SK-N-SH (cell line): Measurements from ENCODE around the gene TMEM115. TPM values are rescaled to one million over a fixed set of nuclear protein-coding genes. Genes with fewer than 3 reads are reported as not detected.

Source experiments
- CTCF ChIA-PET: fragments of 300-600, 350-600 bp; formaldehyde crosslinking; extraction: SDS; loops from one replicate; lab custom pipeline; 2021; lab: Yijun Ruan, JAX
- POLR2A ChIA-PET: fragments of 350-600 bp; sonication (Branson Sonifier 250); formaldehyde crosslinking; extraction: SDS; loops from one replicate; lab custom pipeline; 2020; ENCODE audit warnings: antibody characterized with exemption, inconsistent platforms; lab: Yijun Ruan, JAX
- DNase-seq: peaks from one replicate; pipeline ENCODE4 v3.0.0; 2012
- H2AFZ ChIP-seq: fragments of 200-600 bp; sonication (generic); 2 replicates; pipeline ENCODE4 v1.8.1; 2016; ENCODE audit warnings: antibody characterized with exemption, mild to moderate bottlenecking, low read depth
- H3F3A ChIP-seq: fragments of 200-600 bp; sonication (generic); replicated peaks from 2 replicates; pipeline ENCODE3; 2016; ENCODE audit warnings: antibody characterized with exemption, mild to moderate bottlenecking; ENCODE audit not compliant: insufficient read depth
- H3K27ac ChIP-seq, 2 experiments: fragments of 200-500 bp in 1 of 2; fragments of 200-600 bp in 1 of 2; sonication (Bioruptor generic) in 1 of 2; sonication (generic), shearing (Covaris generic) in 1 of 2; 2 replicates each; pipeline versions ENCODE4 v1.5.1 to v1.6.1; 2014 to 2016; ENCODE audit warnings: low read depth in 2 of 2, inconsistent platforms in 1 of 2, low read length in 1 of 2, mild to moderate bottlenecking in 1 of 2, mixed read lengths in 1 of 2
- H3K27me3 ChIP-seq: fragments of 200-600 bp; sonication (generic), shearing (Covaris generic); 2 replicates; pipeline ENCODE4 v1.6.1; 2016; ENCODE audit warnings: mixed run types; ENCODE audit not compliant: insufficient read depth
- H3K36me3 ChIP-seq, 2 experiments: fragments of 200-500 bp in 1 of 2; fragments of 200-600 bp in 1 of 2; sonication (Bioruptor generic) in 1 of 2; sonication (generic) in 1 of 2; replicated peaks in 1 of 2; 2 replicates each; pipeline versions ENCODE3 to v1.5.1; 2014 to 2016; ENCODE audit warnings: low read length in 1 of 2, mild to moderate bottlenecking in 1 of 2; ENCODE audit not compliant: insufficient read depth in 2 of 2, control insufficient read depth in 1 of 2
- H3K4me1 ChIP-seq, 2 experiments: fragments of 200-500 bp in 1 of 2; fragments of 200-600 bp in 1 of 2; sonication (Bioruptor generic) in 1 of 2; sonication (generic), shearing (Covaris generic) in 1 of 2; 2 replicates each; pipeline versions ENCODE4 v1.5.1 to v1.6.1; 2014 to 2016; ENCODE audit warnings: low read depth in 1 of 2, low read length in 1 of 2, mixed run types in 1 of 2; ENCODE audit not compliant: insufficient read depth in 2 of 2, control insufficient read depth in 1 of 2
- H3K4me2 ChIP-seq: fragments of 200-600 bp; sonication (generic), shearing (Covaris generic); 2 replicates; pipeline ENCODE4 v1.6.1; 2017; ENCODE audit warnings: mixed run types
- H3K4me3 ChIP-seq, 2 experiments: fragments of 200-500 bp in 1 of 2; fragments of 200-600 bp in 1 of 2; sonication (Bioruptor generic) in 1 of 2; sonication (generic), shearing (Covaris generic) in 1 of 2; 2 replicates each; pipeline versions ENCODE4 v1.5.1 to v1.8.1; 2014 to 2016; ENCODE audit warnings: low read depth in 2 of 2, inconsistent platforms in 1 of 2, low read length in 1 of 2, mild to moderate bottlenecking in 1 of 2, mixed read lengths in 1 of 2, moderate library complexity in 1 of 2
- H3K79me2 ChIP-seq: fragments of 200-600 bp; sonication (generic); 2 replicates; pipeline ENCODE4 v1.8.1; 2017; ENCODE audit warnings: mild to moderate bottlenecking; ENCODE audit not compliant: insufficient read depth
- H3K9ac ChIP-seq: fragments of 200-600 bp; sonication (generic); 2 replicates; pipeline ENCODE4 v1.6.1; 2017; ENCODE audit warnings: mixed run types
- H3K9me2 ChIP-seq: fragments of 200-600 bp; sonication (generic); 2 replicates; pipeline ENCODE4 v1.6.1; 2017; ENCODE audit warnings: mixed run types
- H3K9me3 ChIP-seq: fragments of 200-600 bp; sonication (generic); 2 replicates; pipeline ENCODE4 v1.6.1; 2017; ENCODE audit warnings: mixed run types, mild to moderate bottlenecking, moderate library complexity
- H4K20me1 ChIP-seq: fragments of 200-600 bp; sonication (generic); 2 replicates; pipeline ENCODE4 v1.6.1; 2017; ENCODE audit warnings: mild to moderate bottlenecking, mixed run types; ENCODE audit not compliant: insufficient read depth
- CTCF ChIP-seq: fragments of 200-600 bp; sonication (generic); IDR thresholded peaks from 2 replicates; pipeline ENCODE4 v1.6.1; 2017; ENCODE audit warnings: antibody characterized with exemption, mild to moderate bottlenecking, moderate library complexity
- ELF1 ChIP-seq: IDR thresholded peaks from 2 replicates; pipeline ENCODE4 v1.4.0; 2012
- FOSL2 ChIP-seq: IDR thresholded peaks from 2 replicates; pipeline ENCODE4 v1.4.0; 2012; ENCODE audit warnings: low read depth, mild to moderate bottlenecking, moderate library complexity, borderline replicate concordance
- FOXJ3 ChIP-seq: sonication (generic); formaldehyde crosslinking; IDR thresholded peaks from 2 replicates; pipeline ENCODE4 v1.5.1; 2020; ENCODE audit warnings: mild to moderate bottlenecking, missing genetic modification reagents
- FOXM1 ChIP-seq: IDR thresholded peaks from 2 replicates; pipeline ENCODE4 v1.4.0; 2012; ENCODE audit warnings: low read depth, mild to moderate bottlenecking
- JUND ChIP-seq: IDR thresholded peaks from 2 replicates; pipeline ENCODE4 v1.4.0; 2012
- MAX ChIP-seq: IDR thresholded peaks from 2 replicates; pipeline ENCODE4 v1.4.0; 2012; ENCODE audit warnings: low read depth
- MEF2A ChIP-seq: IDR thresholded peaks from 2 replicates; pipeline ENCODE4 v1.4.0; 2012; ENCODE audit warnings: low read depth, borderline replicate concordance
- NRF1 ChIP-seq: IDR thresholded peaks from 2 replicates; pipeline ENCODE4 v1.6.1; 2012; ENCODE audit warnings: low read depth, mild to moderate bottlenecking, low read length
- PBX3 ChIP-seq: IDR thresholded peaks from 2 replicates; pipeline ENCODE4; 2012
- TCF12 ChIP-seq: IDR thresholded peaks from 2 replicates; pipeline ENCODE4 v1.4.0; 2012
- TEAD4 ChIP-seq: IDR thresholded peaks from 2 replicates; pipeline ENCODE4 v1.4.0; 2012; ENCODE audit warnings: mild to moderate bottlenecking, borderline replicate concordance; ENCODE audit not compliant: insufficient read depth
- ZBTB33 ChIP-seq: IDR thresholded peaks from 2 replicates; pipeline ENCODE4 v1.4.0; 2012; ENCODE audit warnings: low read depth, borderline replicate concordance
- WGBS: methylation state at CpG from one replicate; pipeline ENCODE4 v1.1.6; 2017; ENCODE audit warnings: low lambda C conversion rate; 5-methylcytosine and 5-hydroxymethylcytosine counted together
- polyA plus RNA-seq, 3 experiments: library from polyadenylated mRNA; depleted of rRNA; stranded (reverse); fragments of >200 nt; gene quantifications; 2 replicates each; pipeline ENCODE4 v1.2.3, GENCODE V29; 2012
- TF ChIP-seq, protein P1 (sequence below): fragments of 150-350 bp; IDR thresholded peaks from 2 replicates; pipeline ENCODE4 v1.6.1; 2017; ENCODE audit warnings: antibody characterized with exemption, low read length, low read depth, borderline replicate concordance

Gene TMEM115
- polyA plus RNA-seq, 1 of the 3 experiments (the other 2 are of a cell fraction): 47.8 TPM

DNA sequence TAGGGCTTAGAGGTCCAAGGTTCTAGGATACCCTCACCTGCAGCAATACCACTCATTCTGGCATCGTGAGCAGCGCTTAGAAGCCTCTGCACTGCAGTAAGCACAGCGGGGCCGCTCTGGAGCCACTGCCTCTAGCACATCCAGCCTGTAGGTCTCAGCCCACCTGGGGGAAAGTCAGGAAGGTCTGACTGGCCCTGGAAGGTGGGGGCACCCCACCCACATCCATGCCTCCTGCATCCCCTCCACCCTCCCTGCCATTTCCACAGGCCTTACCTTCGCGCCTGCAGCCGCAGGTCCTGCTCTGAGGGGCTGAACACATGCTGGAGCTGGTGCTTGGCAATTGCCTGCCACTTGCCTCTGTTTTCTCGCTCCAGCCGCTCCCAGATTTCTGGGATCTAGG lies 17.8 kb downstream of the TMEM115 start:
- H3K4me2 ChIP-seq: no peak overlapping the region
- POLR2A ChIA-PET: no interaction called here

GRCh38 chr3:50340448-50341329 lies 18.6 kb downstream of the TMEM115 start, which contains the start of gene RASSF1:
Gene RASSF1 (minus strand): TSS chr3:50340836. CDS start chr3:50340805, 31 bp downstream.
- TF ChIP-seq CTCF (no peak), TCF12 (no peak), TEAD4 (no peak), FOXJ3 (CRISPR knock-in tag) (no peak), PBX3 (no peak), MAX (no peak), FOXM1 (no peak)
- TF ChIP-seq, protein P1, sequence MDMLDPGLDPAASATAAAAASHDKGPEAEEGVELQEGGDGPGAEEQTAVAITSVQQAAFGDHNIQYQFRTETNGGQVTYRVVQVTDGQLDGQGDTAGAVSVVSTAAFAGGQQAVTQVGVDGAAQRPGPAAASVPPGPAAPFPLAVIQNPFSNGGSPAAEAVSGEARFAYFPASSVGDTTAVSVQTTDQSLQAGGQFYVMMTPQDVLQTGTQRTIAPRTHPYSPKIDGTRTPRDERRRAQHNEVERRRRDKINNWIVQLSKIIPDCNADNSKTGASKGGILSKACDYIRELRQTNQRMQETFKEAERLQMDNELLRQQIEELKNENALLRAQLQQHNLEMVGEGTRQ: no peak
- WGBS: 96% methylated on average over 59 of the region's 85 CpGs
- Histone ChIP-seq H3F3A (no peaks in the 10 kb centered on the region), H3K27me3 (no peaks in the 10 kb centered on the region), H2AFZ (no peak within 1 kb of the TSS), H4K20me1 (no peaks in the 10 kb centered on the region), H3K9me3 (no peaks in the 10 kb centered on the region), H3K9ac (no peak within 1 kb of the TSS), H3K36me3 (no peaks in the 10 kb centered on the region), H3K79me2 (peaks cover 24% of the 10 kb centered on the region), H3K4me3 (no peak within 1 kb of the TSS), H3K27ac (no peak within 1 kb of the TSS), H3K9me2 (no peaks in the 10 kb centered on the region), H3K4me2 (no peak within 1 kb of the TSS), H3K4me1 (peaks cover 5 to 21% of the 10 kb centered on the region in 2 experiments; a peak in 3 of 4 replicates)
- ChIA-PET POLR2A (no interaction called here), CTCF (interaction anchor here (0.9 to 6.8 kb wide), 4 partner anchors 8 to 88 kb away, joined by 3 to 40 read pairs (median 3); partner anchors contain the start of genes CYB561D2 and NPRL2)
- DNase-seq: no peak

More for the DNA sequence above, 17.8 kb downstream of the TMEM115 start:
- no peaks in the 10 kb centered on the region for H3K27me3 ChIP-seq
- WGBS: 97% methylated on average over 7 of the region's 9 CpGs
- no peak overlapping the region for H3K9ac ChIP-seq
- peaks cover 15% of the 10 kb centered on the region for H3K79me2 ChIP-seq
- H3K9me2 ChIP-seq: no peaks in the 10 kb centered on the region
- CTCF ChIA-PET: interaction anchor here (1.3 to 4.7 kb wide), 3 partner anchors 9 to 220 kb away, joined by 3 to 26 read pairs (median 3); partner anchors contain the start of gene NPRL2
- no peak overlapping the region for H2AFZ ChIP-seq
- DNase-seq: no peak
- no peaks in the 10 kb centered on the region for H3K9me3 ChIP-seq
- no peak overlapping the region for H3K4me3 ChIP-seq
- no peaks in the 10 kb centered on the region for H3F3A ChIP-seq
- no peaks in the 10 kb centered on the region for H3K36me3 ChIP-seq
- no peaks in the 10 kb centered on the region for H4K20me1 ChIP-seq
- peaks cover 5 to 14% of the 10 kb centered on the region in 2 experiments; a peak in 2 of 4 replicates for H3K4me1 ChIP-seq
- TF ChIP-seq JUND: no peak
- TF ChIP-seq MEF2A: no peak
- no peak for TF ChIP-seq ELF1
- no peak for TF ChIP-seq PBX3
- no peak for TF ChIP-seq FOSL2
- no peak for TF ChIP-seq ZBTB33
- no peak for TF ChIP-seq NRF1
- no peak overlapping the region for H3K27ac ChIP-seq
